GM18499 (cell line): Measurements from ENCODE around the gene SCN5A.

Experiments
- ATAC-seq: cut with Tn5 transposase; IDR thresholded peaks from one replicate; pipeline ENCODE4 v1.9.1; 2021; ENCODE audit warnings: moderate number of reproducible peaks; ENCODE audit not compliant: insufficient read depth, unreplicated experiment

The SCN5A gene

DNA sequence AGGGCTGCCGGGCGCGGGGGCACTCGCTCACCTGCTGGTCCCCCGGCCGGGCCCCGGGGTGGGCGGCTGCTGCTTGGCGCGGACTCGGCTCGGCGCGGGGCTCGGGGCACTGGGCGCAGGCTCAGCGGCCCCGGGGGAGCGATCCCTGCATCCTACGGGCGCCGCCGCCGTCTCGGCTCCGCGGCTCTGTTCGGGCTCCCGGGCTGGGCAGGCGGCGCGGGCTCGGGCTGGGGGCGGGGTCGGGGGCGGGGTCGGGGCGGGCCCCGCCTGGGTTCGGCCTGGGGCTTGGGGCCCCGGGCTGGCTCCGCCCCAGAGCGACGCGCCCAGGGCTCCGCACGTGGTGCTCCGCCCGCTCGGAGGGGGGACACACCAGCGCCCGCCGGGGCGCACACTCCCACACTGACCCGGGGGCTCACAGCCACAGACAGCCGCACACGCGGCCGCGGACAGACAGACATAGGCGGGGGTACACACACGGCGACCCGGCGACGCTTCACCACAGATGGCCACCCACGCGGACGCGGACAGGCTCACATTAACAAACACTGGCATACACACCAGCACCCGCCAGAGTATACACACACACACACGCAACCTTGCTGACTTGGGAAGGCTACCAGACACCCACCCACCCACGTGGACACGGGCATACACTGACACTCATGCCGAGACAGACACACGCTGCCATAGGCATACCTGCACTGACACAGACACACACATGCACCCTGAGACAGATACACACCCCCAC lies at the start of gene SCN5A:
Gene SCN5A (minus strand): TSS at position 188 of the 748 bp plus-strand sequence. CDS start 16,380 bp downstream, outside the sequence.
- no peak for ATAC-seq

DNA sequence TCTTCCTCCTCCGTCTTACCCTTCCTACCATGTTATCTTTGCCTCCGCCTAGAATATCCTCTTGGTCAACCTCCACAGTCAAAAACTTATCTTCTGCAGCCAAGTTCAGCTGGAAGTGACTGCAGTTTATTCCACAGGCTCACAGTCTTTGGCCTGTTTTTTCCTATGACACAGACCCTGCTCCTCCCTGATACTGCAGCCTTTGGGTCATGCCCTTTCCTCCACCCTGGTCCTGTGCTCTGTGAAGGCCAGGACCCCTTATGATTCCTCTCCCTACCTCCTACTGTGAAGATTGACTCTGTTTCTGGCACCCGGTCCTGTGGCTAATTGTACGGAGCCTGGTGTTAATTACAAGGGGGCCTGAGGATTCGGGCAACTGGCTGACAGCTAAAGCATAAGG lies 49.3 kb upstream of the SCN5A start:
- no peak for ATAC-seq

DNA sequence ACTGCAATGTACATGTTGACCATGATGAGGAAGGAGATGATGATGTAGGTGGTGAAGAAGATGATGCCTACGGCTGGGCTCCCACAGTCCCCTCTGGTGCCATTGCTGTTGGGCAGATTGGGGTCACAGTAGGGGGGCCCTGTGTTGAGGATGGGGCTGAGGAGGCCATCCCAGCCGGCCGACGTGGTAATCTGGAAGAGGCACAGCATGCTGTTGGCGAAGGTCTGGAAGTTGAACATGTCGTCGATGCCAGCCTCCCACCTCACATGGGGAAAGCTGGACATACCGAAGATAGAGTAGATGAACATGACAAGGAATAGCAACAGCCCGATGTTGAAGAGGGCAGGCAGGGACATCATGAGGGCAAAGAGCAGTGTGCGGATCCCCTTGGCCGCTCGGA lies 48.6 kb upstream of the SCN5A start:
- no peak for ATAC-seq

DNA sequence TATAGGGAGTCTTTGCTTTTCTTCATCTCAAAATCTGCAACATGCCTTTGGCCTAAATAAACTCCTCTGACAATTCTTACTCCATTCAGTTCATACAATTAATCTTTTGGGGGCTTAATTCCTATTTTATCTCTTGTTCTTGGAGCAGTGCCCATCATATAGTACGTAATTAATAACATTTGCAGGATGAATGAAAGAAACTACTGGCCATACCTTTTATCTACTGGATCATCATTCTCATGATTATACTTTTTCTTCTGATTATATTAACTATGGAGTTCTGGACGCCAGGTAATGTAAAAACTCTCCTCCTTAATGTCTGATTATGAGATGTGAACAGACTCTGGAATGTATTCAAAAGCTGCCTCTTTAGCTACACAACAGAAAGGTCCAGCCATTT lies 46.5 kb upstream of the SCN5A start:
- no peak for ATAC-seq

DNA sequence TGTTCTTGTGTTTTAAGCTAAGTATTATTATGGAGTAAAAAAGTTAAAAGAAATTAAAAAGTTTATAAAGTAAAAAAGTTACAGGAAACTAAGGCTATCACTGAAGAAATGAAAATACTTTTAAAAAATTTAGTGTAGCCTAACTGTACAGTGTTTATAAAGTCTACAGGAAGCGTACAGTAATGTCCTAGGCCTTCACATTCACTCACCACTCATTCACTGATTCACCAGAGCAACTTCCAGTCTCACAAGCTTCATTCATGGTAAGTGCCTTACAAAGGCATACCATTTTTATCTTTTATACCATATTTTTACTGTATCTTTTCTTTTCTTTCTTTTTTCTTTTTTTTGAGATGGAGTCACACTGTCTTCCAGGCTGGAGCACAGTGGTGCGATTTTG lies 40.7 kb upstream of the SCN5A start:
- no peak for ATAC-seq

DNA sequence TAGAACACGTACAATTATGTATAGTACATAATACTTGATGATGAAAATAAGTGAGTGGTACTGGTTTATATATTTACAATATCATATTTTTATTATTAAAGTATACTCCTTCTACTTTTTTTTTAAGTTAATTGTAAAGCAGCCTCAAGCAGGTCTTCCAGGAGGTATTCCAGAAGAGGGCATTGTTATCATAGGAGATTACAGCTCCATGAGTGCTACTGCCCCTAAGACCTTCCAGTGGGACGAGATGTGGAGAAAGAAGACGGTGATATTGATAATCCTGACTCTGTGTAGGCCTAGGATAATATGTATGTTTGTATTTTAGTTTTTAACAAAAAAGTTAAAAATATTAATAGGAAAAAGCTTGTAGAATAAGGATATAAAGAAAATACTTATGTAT lies 40.3 kb upstream of the SCN5A start:
- ATAC-seq: no peak

DNA sequence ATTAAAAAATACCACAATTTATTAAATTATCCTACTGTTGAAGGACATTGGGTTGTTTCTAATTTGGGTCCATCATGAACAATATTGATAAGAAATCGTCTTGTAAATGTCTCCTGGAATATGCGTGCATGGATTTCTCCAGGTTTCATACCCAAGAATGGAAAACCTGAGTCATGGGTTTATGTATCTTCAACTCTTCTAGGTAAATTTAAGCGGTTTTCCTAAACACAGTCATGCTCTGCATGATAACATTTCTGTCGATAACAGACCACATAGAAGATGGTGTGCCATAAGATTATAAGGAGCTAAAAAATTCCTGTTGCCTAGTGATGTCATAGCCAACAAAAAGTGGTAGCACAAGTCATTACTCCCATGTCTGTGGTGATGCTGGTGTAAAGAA lies 39.9 kb upstream of the SCN5A start:
- no peak for ATAC-seq

DNA sequence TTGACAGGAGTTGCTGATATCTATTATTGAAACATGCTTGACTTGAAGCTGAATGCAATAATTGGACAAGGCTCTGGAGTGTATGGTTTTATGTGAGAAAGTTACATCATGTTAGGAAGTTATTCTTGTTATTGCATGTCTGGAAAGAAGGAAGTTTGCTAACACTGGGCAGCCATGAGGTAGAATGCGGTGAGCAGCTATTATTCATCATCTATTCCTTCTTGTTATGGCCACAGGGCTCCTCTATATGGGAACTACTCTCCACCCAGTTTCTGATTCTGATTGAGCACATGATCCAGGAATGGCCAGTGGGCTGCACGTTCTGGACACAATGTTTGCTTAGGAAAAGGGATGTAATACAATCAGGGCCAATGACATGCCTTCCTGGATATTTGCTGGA lies 37.8 kb upstream of the SCN5A start:
- ATAC-seq: no peak

DNA sequence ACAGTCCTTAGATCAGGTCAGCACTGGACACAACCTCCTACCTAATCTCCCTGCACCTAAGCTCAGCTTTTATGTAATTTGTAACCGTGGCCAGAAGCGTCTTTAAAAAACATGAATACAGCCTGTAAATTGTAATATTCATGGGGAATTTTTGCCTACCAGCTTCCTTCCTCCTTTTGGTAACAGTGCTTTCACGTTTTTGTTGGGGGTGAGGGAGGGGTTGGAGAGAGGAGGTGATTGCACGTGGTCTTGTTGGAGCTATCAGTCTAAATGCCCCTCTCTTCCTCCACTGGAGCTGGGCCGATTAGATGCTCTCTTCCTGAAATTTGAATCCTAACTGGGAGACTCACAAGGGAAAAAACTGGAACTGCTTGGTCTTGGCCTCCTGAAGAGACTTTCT lies 35.1 kb upstream of the SCN5A start:
- ATAC-seq: no peak

DNA sequence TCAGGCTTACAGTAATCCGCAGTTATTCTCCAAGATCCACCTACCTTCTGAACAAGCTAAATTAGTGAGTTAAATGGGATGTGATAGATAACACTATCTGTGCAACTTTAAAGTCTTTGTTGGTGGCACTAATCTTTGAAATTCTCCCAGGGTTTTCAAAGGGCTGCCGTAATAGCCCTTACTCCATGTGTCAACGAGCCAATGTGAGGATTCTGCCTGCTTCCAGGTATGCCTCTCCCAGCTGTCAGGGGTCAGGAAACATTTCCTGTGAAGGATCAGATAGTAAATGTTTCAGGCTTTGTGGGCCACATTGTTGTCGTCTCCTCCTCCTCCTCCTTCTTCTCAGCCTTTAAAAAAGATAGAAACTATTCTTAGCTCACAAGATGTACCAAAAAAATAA lies 20.2 kb upstream of the SCN5A start:
- no peak for ATAC-seq

DNA sequence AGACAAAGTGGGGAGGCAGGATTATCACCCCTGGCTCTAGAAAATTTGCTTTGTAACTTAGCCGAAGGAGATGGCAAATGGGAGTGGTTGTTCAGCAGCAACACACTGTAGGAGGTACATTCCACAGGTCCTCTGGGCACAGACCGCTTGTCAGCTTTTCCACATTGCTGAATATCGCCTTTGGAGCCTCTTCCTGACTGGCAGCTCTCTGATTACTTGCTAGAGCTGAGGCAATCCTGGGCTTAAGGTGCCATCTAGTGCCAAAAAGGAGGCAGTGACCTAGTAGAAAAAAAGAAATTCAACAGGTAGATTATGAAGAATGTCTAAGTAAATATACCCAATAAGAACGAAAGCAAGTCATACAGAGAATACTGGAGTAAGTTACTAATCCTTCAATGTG lies 13.1 kb upstream of the SCN5A start:
- ATAC-seq: no peak

DNA sequence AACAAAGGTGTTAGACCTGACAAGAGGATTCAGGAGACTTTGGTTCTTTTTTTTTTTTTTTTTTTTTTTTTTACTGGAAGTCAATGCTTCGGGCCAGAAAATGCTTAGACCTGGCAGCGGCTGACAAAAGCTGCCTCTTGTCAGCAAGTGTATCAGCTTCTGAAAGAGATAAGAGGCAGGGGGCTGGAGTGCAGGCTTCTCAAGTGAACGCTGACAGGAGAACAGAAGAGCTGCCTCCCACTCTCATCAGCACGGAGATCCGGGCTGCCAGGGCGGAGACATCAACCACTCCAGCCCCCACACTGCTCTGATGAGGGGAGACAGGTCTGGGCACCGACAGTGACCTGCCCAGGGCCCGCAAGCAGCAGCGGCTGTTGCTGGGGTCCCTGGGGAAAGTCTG lies 9.4 kb upstream of the SCN5A start:
- ATAC-seq: no peak

DNA sequence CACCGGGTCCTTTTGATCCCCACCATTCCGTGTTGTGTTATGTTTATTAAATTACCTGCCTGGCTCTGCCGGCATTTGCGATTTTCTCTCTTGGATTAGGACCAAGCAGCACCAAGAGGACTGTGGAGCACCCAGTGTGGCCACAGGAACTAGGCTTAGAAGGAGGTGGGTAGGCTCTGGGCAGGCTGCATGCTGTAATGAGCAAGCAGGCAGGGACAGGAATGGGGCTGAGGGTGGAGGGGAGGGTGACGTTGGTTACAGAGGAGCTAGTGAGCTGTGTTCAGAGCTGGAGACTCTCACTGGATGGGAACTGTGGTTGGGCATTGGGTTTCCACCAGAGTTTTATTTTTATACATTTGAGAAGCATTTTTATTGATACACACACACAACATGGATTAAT lies 7.9 kb upstream of the SCN5A start:
- no peak for ATAC-seq

DNA sequence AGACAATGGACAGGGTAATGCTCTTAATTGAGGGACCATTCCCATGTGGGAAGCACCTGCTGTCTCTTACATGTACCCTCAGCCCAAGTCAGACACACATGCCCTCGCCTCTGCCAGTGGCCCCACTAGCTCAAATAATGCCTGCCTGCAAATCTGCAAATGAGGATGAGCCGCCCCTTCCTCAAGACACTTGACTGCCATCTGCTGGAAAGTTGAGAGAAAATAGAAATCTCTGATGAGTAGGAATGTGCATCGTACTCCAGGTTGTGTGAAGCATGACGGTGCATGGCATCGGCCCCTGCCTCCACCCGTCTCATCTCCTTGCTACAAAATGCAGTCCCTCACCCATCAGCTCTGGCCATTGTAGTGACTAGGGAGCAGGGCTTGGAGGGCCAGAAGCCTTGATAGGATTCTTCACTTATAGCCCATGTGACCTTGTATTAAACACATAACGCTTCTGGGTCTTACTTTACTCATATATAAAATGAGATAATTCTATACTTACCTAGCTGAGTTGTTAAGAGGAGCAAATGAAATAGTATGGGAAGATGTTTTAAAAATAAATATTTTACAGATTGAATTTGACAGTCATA lies 6.3 kb upstream of the SCN5A start:
- ATAC-seq: no peak

DNA sequence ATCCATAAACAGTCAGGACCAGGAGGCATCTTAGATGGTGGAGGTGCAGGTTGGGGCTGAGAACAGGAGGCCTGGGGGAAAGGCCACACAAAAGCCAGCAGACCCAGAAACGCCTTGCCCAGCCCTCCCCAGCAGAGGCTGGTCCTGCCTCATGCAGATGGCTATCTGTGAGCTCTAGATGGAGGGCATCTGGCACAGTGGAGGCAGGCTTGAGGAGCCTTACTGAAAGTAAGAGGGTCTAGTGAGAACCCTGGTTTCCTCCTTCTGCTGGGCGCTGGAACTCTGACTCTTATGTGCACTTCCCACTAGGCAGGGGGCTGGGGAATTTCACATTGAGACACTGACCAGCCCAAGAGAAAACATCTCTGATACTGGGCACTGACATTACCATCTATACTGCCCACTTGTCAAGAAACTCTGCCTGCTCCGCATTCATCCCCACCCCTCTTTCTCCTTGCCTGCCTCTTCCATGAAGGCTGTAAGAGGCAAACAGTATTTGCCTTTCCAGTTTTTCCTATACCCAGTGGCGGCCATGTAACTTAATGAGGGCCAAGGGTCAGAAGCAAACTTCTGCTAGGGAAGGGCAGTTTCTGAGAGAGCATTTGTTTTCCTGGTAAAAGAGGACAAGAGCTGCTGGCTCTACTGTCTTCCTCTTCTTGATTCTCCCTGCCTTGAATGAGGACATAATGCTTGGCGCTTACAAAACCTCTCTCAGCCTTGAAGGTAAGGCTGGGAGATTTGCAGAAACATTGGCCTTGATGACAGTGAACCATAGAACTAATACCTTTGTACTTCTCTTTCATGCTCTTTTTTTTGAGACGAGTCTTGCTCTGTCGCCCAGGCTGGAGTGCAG lies 4.4 kb upstream of the SCN5A start:
- no peak for ATAC-seq

DNA sequence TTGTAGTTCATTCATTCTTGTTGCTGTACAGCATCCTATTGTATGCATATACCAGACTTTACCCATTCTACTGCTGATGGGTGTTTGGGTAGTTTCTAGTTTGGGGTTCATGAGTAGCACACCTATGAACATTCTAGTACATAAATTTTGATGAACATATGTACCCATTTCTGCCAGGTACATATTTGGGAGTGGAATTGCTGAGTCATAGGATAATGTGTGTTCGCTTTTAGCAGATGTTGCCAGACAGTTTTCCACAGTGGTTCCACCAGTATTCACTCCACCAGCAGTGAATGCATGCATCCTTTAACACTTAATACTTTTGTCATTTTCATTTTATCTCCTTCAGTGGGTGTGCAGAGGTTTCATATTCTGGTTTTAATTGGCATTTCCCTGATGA lies 3.4 kb upstream of the SCN5A start:
- ATAC-seq: no peak

DNA sequence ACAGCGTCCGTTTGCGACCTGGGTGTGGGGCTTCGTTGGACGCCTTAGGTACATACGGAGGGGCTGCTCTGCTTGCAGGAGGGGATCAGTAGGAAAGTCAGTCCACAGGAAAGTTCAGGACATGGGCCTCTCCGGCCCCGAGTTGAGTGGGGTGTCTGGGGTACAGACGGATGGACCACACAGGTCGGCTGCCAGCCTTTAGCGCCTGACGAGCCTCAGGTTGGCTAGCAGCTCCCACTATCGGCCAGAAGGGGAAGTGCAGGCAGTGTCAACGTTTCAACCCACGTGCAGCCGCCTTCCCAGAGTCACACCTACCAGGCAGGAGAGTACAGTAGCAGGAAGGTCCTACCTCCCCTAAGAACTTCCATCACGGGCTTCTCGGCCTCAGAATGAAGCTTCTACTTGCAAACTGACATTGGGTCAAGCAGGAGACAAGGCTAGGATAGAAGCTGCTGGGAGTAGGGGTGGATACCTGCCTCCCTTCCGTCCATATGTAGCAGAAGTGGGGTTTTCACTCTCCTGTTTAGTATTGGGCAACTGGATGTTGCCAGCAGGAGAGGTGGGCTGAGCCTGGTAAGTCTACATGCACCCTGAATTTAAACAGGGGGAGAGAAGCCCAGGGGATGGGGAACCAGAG lies 1.8 kb upstream of the SCN5A start:
- no peak for ATAC-seq

DNA sequence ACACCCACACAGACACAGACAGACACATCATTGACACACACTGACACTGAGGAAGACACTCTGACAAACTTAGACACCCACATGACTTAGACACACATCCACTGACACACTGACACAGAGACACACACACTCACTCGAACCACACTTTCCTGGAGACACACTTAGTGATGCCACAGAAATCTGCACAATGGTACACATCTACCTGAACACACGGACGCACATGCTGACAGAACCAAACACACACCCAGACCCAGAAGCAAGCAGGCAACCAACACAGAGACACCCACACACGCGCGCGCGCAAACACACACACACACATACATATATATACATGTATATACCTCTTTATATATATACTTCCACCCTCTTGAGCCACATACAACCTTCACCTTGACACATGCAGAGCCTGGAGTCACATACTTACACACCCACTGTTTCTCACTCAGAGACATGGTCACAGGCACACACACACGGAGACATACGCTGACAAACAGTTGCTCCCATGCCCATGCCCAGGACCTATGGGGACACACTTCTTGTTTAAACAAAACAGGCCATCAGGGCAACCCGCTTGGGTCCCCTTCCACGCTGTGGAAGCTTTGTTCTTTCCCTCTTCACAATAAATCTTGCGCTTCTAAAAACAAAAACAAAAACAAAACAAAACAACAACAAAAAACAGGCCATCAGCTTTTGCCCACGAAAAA lies 913 bp upstream of the SCN5A start:
- no peak for ATAC-seq

DNA sequence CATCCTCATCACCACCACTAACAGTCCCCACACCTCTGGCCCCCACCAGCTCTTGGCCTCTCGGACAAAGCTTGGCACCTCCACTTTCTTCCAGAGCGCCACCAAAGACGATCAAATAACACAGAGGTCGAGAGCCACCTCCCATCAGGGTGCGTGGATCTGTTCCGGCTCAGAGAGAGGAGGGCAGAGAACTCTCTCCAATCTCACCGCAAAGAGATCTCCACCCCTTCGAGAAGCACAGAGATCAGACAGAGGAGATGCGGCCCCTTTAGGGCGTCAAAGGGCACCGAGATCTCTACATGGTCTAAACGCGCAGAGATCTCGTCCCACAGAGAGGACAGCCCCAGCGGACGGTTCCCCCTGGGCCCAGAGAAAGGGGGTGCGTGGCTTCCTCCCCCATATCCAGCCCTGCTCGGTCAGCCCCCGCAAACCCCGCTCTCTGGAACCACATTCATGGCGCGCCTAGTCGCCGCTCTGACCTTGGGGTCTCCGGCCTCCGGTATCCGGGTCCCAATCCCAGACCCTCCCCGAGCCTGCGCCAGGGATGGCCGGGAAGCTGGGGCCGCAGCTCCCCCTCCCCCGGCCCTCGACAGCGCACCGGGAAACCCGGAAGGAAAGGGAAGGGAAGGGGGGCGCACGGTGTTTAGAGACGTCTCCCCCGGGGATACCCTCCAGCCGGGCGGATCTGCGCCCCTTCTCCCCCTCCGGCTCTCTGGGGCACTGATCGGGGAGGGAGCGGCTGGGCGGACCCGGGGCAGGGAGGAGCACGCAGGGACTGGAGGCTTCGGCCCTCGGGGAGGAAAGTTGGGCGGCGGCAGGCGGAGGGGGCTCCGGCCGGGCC lies 608 bp downstream of the SCN5A start:
- ATAC-seq: no peak
